Measurements from ENCODE around the gene RIPOR3.

- TF ChIP-seq CTCF (IDR thresholded peaks at IDR 0.05) (no peak), POLR2A (IDR thresholded peaks at IDR 0.05) (no peak)
Observed at GRCh38 chr20:50577175-50578018, 113.9 kb downstream of the RIPOR3 start.
